WTC11 (cell line): Measurements from ENCODE around the gene SDC1.
"Not testable (repeated sequence)": the region's sequence is repeated elsewhere in the genome, so short reads cannot be mapped to it uniquely, and the experiment has no call there.

ENCODE experiments used
- ATF2 ChIP-seq: sonication (generic); formaldehyde crosslinking; IDR thresholded peaks from 2 replicates; pipeline ENCODE4 v1.8.1; 2022; ENCODE audit warnings: low read depth, missing genetic modification reagents, borderline replicate concordance
- CREM ChIP-seq: sonication (generic); formaldehyde crosslinking; IDR thresholded peaks from 2 replicates; pipeline ENCODE4 v1.8.1; 2022; ENCODE audit warnings: mild to moderate bottlenecking, missing genetic modification reagents, moderate library complexity
- CTCF ChIP-seq: fragments of 200-600 bp; IDR thresholded peaks from 2 replicates; pipeline ENCODE4 v1.8.0; 2022; ENCODE audit warnings: antibody characterized with exemption
- E2F5 ChIP-seq: sonication (generic); formaldehyde crosslinking; IDR thresholded peaks from 2 replicates; pipeline ENCODE4 v1.8.1; 2022; ENCODE audit warnings: mild to moderate bottlenecking, moderate library complexity, missing genetic modification reagents
- MAX ChIP-seq: sonication (generic); formaldehyde crosslinking; IDR thresholded peaks from 2 replicates; pipeline ENCODE4 v1.8.0; 2022; ENCODE audit warnings: mild to moderate bottlenecking, missing genetic modification reagents
- NR2C2 ChIP-seq: sonication (generic); formaldehyde crosslinking; IDR thresholded peaks from 2 replicates; pipeline ENCODE4 v1.8.0; 2022; ENCODE audit warnings: mild to moderate bottlenecking, missing genetic modification reagents
- PREB ChIP-seq: sonication (generic); formaldehyde crosslinking; IDR thresholded peaks from 2 replicates; pipeline ENCODE4 v1.8.1; 2022; ENCODE audit warnings: mild to moderate bottlenecking, missing genetic modification reagents, moderate library complexity, borderline replicate concordance
- PRRX2 ChIP-seq: fragments of 250-450 bp; sonication (Bioruptor Pico); IDR thresholded peaks from 2 replicates; pipeline ENCODE4 v1.8.0; 2021; ENCODE audit warnings: mild to moderate bottlenecking
- TCF7 ChIP-seq: sonication (generic); formaldehyde crosslinking; IDR thresholded peaks from 2 replicates; pipeline ENCODE4 v1.8.0; 2022; ENCODE audit warnings: mild to moderate bottlenecking, low read depth, missing genetic modification reagents, moderate library complexity
- TF ChIP-seq, protein P1 (sequence below): sonication (generic); formaldehyde crosslinking; IDR thresholded peaks from 2 replicates; pipeline ENCODE4 v1.8.1; 2023; ENCODE audit warnings: mild to moderate bottlenecking, missing genetic modification reagents

DNA sequence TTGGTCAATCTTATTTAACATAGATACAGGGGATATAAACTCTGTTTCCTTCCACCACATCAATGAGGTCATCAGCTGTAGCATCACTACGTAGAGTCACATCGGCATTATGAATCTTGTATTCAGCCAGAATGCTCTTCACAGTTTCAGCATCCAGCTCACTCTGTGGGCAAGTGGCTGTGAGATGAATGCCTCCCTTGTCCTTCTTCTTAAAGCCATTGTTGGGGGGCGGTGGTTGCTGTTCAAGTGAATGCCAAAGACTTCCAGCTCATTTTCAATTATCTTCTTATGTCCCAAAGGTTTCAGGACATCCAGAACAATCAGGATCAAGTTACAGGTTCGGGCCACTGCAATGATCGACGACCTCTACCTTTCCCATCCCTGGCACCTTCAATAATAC, 15.4 kb upstream of the SDC1 start:
- not testable (repeated sequence) for TF ChIP-seq CTCF; TCF7 (CRISPR knock-in tag); PRRX2 (CRISPR knock-in tag); MAX (CRISPR knock-in tag); ATF2; CREM (CRISPR knock-in tag); NR2C2 (CRISPR knock-in tag); PREB (CRISPR knock-in tag); E2F5
- TF ChIP-seq, protein P1, sequence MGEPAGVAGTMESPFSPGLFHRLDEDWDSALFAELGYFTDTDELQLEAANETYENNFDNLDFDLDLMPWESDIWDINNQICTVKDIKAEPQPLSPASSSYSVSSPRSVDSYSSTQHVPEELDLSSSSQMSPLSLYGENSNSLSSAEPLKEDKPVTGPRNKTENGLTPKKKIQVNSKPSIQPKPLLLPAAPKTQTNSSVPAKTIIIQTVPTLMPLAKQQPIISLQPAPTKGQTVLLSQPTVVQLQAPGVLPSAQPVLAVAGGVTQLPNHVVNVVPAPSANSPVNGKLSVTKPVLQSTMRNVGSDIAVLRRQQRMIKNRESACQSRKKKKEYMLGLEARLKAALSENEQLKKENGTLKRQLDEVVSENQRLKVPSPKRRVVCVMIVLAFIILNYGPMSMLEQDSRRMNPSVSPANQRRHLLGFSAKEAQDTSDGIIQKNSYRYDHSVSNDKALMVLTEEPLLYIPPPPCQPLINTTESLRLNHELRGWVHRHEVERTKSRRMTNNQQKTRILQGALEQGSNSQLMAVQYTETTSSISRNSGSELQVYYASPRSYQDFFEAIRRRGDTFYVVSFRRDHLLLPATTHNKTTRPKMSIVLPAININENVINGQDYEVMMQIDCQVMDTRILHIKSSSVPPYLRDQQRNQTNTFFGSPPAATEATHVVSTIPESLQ (CRISPR knock-in tag): not testable (repeated sequence)
